ENCODE results near the gene CCDC28A.

DNA sequence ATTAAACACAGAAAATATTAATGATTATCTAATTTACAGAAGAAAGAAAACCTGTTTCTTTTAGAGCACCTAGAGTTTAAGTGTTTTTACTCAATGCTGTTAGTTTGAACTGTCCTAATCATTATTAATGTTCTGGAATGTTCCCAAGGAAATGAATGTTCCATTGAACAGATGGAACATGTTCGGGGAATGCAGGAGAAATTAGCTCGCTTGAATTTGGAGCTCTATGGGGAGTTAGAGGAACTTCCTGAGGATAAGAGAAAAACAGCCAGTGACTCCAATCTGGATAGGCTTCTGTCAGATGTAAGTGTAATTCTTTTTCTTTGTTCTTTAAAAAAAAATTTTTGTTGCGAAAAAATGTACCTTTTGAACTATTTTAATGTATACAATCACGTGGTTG is 11.5 kb downstream of the CCDC28A start:
- TF ChIP-seq POLR2A (IDR thresholded peaks at IDR 0.05; ENCODE audit: extremely low read depth, insufficient read length) (no peak), MYC (IDR thresholded peaks at IDR 0.05; ENCODE audit: low read depth, low read length) (no peak)
- TF ChIP-seq, protein P1, sequence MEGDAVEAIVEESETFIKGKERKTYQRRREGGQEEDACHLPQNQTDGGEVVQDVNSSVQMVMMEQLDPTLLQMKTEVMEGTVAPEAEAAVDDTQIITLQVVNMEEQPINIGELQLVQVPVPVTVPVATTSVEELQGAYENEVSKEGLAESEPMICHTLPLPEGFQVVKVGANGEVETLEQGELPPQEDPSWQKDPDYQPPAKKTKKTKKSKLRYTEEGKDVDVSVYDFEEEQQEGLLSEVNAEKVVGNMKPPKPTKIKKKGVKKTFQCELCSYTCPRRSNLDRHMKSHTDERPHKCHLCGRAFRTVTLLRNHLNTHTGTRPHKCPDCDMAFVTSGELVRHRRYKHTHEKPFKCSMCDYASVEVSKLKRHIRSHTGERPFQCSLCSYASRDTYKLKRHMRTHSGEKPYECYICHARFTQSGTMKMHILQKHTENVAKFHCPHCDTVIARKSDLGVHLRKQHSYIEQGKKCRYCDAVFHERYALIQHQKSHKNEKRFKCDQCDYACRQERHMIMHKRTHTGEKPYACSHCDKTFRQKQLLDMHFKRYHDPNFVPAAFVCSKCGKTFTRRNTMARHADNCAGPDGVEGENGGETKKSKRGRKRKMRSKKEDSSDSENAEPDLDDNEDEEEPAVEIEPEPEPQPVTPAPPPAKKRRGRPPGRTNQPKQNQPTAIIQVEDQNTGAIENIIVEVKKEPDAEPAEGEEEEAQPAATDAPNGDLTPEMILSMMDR (IDR thresholded peaks at IDR 0.05; ENCODE audit: low read depth, low read length): no peak

Measured in NB4 (cell line).